ENCODE data around the gene TMEM79.

The TMEM79 gene

DNA sequence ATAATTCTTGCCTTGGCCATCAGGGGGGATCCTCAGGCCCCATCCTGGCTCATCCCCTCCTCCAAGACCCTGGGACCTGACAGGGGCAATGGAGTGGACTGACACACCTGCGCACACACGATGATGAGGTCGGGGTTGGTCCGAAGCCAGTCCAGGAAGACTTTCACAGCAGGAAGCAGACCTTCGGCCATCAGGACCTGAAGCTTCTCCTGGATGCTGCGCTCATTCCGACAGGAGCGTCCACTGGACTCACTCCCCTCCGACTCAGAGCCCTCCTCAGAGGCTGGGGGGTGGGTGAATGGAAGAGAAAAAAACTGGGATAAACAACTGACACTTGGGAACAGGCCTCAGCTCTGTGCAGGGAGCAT lies 20.9 kb upstream of the TMEM79 start:
- DNase-seq = no peak

DNA sequence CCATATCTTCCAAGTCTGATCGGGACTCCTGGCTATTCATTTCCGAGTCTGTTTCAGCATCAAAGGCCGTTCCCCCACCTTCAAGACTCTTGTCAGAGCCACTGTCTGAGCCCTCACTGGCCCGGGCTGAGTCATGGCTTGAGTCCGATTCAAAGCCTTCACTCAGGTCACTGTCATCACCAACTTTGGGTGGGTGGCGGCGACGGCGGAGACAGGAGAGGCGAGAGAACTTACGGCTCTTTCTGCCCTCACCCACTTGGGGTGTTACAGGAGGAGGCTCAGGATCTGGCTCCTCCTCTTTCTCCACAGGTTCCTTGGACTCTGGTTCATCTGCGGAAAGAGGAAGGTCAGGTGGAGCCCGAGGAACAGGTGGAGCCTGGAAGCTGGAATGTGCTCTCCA lies 18.1 kb upstream of the TMEM79 start:
- no peak for DNase-seq

DNA sequence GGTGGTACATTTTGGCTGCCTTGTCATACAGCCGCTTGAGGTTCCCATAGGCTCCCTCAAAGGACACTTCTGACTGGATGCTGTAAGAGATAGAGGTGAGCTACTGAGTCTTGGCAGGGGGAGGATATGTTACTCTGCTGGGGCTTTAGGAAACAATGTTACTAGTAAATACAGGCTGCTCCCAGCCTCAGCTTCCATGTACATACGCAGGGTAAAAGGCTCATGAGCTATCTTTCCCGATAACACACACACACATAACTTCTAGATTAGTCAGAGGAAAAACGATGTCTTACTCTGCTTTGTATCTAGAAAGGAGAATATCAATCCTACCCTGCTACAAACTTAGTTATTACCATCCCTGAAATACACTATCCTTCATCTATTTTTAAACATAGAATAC lies 15.8 kb upstream of the TMEM79 start:
- DNase-seq = no peak

DNA sequence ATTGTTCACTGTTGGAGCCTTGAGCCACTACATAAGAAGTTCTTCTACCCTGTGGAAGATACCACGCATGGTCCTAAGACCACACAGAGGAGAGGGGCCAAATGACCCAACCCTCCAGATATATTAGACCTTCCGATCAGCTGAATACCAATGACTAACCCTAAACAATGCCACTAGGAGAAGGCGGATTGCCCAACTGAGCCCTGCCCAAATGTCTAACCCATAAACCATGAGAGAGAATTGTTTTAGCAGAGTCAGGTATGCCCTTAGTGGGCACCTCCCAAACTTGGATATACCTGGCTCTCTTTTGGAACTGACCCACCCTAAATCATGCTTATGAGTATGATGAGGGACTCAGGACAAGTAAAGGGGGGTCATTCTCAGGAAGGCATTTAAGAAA lies 13.8 kb upstream of the TMEM79 start:
- DNase-seq = no peak

DNA sequence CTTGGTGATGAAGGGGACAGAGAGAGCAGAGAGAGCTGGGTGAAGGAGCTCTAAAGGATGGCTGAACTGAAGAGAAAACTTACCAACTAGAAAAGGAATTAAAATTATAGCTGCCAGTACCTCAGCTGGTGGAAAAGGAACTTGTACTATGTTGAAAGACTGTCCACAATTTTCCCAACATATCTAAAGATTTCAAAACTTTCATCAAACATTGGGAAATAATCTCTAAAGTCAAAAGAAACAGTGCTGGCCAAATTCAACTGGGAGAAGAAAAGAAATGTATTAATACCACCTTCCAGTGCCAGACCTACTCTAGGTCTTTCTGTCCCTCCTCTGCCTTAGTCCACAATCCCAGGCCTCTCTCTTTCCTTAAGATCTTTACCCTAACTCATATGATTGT lies 7.6 kb upstream of the TMEM79 start:
- no peak for DNase-seq

DNA sequence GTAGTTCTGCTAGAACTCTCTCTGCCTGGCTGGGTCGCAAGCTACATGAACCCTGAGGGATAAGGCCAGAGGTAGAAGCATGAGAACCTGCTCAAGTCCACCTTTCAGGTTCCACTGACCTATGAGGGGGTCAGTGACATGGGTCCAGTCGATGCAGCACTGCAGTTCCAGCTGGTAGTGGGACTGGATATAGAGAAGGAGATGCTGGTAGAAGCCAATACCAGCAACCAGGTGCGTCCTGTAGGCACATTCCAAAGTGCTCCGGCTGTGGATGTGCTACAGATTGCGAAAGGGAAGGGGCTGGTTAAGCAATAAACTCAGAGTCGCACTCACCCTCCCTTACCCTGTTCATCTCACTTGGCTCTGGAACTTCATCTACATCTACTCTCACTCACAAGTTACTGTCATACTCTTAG lies 7.2 kb upstream of the TMEM79 start:
- no peak for DNase-seq

DNA sequence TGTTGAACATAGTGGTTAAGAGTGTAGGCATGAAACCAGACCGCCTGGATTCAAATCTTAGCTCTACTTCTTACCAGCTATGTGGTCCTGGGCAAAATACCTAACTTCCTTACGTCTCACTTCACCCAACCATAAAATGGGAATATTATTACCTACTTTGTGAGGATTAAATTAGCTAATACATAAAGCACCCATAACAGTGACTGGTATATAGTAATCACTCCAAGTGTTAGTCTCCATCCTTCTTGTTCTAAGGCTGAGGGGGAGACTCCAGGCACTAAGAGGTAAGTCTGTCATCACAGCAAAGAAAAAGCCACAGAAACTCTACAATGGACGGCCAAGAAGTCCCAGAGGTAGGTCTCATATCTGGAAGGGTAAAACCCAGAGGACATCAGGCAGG lies 4.3 kb upstream of the TMEM79 start:
- no peak for DNase-seq

DNA sequence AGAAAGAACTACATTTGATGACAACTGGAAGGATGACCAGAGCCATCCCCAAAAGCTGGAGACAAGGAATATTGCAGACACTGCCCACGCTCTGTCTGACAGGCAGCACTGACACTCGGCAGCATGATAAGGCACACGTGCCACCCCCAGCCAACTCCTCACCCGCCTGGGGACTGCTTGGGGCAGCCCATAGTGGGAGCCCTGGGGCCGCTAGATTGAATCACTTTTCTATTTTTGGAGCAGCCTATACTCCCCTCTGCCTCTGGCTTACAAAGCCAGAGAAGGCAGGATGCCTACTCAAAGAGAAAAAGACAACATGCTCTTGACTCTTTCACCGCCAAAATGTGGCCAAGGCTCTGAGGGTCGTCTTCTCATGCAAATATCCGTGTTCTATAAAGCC lies 2.8 kb upstream of the TMEM79 start:
- peak; percentile 34 for DNase-seq

DNA sequence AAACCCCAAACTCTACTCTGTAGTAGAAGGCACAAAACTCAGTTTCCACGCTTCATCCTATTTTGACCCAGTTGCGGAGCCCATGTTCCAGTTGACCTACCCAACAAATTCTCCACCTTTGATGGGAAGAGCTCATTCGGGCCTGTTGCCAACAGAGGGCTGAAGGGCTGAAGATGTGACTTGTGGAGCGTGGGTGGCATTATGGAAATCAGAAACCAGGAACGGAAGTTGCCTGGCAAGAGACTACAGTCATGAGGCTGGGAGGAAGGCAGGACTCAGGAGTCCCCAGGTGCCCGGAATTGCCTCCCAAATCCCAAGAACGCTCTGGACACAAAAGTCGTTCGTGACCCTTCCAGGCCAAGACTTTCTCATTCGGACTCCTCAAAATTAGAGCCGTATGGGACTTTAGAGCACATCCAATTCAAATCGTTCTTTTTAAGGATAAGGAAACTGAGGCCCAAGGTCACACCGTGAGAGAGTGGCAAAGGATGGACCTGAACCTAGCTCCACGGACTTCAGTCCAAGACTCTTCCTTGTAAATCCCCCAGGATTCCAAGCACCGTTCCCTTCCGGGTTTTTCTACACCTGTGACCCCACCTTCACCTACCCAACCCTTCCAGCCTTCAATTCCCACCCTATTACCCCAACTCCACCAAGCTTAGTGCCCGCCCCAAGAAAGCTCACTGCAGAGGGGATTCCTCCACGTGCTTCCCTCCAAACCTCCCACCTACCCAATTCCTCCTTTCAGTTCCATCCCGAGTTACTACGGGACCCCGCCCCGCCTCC lies 2.2 kb upstream of the TMEM79 start:
- DNase-seq = peak; percentile 34

DNA sequence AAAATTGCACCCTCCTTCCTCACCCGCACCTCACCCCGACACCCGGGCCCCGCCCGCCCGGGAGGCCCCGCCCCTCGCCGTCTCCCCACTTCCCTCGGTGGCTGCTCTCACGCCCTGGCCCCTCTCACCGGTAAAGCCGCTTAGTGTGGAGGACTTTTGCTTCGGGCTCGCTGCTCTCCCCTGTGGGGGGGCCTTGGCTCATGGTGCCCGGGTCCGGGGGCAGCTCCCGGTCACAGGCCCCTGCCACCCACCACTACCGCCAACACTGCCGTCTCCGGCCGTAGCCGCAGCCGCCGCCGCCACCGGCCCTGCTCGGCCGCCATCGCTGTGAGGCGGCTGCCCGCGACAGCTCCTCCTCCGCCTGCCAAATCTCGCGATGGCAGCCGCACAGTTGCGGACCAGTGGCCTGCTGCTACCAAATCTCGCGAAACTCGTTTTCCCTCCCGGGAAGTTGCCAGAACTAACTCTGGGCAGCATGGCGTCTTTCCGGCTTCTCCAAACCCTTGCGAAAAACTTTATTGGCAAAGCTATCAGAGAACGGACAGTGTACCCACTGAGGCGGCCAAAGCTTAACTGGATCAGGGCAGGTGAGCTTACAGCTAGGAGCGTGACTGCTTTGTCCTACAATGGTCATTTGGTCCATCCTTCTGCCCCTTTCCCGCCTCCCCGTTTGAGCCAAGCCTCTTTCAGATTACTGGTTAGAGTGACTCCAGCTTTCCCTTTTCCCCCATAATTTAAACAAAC lies 1.5 kb upstream of the TMEM79 start, which contains the start of gene SMG5:
SMG5 (minus strand) TSS at position 347 of the 744 bp plus-strand sequence; CDS start at position 202, 145 bp downstream.
- peak; percentile 97 for DNase-seq

DNA sequence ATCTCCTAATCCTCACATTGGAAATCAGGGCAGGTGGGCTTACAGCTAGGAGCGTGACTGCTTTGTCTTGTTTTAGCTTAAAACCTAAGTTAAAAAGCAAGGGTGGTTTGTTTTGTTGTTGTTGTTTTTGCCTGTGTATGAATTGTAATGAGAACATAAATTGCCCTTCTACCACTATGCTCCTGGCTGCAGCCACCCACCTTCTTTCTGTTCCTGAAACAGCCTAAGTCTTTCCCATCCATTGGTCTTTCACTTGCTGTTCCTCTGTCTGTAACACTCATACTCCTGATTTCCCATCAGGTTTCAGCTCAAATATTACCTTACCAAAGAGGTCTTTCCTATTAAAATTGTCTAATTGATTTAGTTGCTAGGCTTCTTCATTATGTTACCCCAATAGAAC lies 604 bp upstream of the TMEM79 start:
- DNase-seq = no peak

DNA sequence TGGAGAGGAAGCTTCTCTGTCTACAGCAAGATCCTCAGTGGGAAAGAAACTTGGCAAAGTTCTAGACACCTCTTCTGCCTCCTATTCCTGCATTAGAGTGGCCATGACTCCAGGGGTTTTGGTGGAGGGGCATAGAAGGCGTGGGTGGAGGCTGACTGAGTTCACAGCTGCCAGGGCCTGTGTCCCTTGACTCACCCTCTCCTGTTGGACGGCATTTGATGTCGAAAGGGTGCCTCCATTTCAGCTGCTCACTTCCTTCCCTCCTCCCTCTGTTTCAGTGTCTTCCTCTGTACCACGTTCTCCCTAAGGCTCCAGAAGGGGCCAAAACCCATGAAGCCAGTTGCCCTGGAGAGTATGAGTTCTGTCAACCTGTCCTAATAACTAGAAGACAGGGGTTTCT lies 632 bp downstream of the TMEM79 start:
- DNase-seq = no peak

DNA sequence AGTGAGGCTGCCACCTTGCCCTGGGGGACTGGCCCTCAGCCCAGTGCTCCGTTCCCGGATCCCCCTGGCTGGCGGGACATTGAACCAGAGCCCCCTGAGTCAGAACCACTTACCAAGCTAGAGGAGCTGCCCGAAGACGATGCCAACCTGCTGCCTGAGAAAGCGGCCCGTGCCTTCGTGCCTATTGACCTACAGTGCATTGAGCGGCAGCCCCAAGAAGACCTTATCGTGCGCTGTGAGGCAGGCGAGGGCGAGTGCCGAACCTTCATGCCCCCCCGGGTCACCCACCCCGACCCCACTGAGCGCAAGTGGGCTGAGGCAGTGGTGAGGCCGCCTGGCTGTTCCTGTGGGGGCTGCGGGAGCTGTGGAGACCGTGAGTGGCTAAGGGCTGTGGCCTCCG lies 1.3 kb downstream of the TMEM79 start:
- DNase-seq = no peak

DNA sequence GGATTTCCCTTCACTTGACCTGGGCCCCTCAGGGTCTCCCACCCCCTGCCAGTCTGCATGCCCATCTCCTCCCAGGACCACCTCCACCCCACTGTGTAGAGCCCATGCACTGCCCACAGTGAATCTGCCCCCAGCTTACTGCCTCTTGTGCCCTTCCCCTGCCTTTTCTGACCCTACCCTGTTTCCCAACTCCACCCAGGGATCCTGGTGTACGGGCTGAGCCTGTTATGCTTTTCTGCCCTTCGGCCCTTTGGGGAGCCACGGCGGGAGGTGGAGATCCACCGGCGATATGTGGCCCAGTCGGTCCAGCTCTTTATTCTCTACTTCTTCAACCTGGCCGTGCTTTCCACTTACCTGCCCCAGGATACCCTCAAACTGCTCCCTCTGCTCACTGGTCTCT lies 1.9 kb downstream of the TMEM79 start:
- no peak for DNase-seq

DNA sequence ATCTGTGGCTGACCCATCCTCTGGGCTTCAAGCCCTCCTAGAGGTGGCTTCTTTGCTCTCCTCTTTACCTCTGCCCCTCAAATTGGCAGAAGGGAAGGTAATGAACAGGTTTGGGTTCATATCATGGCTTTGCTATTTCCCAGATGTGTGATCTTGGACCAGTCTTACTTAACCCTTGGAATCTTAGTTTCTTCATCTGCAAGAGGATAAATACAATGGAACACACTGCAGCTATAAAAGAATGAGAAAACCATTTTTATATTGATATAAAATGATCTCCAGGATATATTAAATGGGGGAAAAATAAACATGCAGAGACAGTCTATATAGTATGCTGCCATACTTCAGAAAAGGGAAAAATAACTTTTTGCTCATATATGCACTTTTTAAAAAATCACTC lies 5.7 kb downstream of the TMEM79 start:
- no peak for DNase-seq

DNA sequence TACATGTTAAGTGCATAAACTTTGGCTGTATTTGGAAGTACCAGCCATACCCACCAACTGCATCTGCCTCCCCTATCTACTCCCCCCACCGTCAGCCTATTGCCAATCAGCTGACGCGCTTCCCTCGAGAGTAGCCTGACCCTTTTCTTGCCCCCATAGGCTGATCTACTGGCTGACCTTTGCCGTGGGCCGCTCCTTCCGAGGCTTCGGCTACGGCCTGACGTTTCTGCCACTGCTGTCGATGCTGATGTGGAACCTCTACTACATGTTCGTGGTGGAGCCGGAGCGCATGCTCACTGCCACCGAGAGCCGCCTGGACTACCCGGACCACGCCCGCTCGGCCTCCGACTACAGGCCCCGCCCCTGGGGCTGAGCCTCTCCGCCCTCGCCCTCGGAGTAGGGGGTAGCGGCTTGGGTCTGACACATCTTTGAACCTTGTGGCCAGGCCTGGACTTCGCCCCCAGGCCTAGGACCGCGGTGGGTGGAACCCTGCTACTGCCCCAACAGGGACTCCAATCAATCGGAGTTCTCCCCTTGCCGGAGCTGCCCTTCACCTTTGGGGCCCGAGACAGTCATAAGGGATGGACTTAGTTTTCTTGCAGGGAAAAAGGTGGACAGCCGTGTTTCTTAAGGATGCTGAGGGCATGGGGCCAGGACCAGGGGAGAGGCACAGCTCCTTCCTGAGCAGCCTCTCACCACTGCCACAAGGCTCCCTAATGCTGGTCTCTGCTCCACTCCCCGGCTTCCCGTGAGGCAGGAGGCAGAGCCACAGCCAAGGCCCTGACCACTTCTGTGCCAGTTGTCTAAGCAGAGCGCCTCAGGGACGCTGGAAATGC lies 7.3 kb downstream of the TMEM79 start:
- DNase-seq = peak; percentile 24

DNA sequence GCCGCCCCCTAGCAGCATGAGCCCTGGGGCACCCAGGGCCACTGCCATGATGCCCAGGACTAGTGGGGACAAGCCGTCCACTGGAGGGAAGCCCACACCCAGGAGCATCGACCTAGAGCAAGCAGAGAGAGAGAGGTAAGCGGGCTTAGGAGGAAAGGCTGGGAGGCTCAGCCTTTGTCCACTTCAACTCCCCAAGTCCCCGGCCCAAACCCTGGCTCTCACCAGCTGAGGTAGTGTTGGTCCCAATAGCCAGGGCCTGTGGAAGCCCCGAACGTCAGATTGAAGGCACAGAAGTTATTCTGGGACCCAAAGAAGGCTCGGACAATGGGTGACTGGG lies 8.9 kb downstream of the TMEM79 start:
- no peak for DNase-seq

DNA sequence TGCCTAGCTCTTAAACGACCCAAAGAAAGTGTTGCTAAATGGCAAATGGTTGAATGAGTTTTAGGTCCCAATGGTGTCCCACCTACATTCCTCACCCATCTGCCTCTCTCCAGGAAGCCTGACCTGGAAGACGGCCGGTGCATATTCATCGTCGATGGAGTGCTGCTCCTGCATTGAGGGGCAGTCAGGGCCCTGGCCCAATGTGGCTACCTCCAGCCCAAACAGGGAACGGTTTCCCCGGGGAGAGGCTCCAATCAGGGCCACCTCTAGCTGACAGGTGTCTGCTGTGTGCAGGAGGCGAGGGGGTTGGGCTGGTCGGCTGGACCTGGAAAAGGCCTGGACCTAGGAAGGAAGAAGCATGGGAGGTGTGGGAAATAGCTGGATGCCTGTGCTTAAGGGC lies 9.8 kb downstream of the TMEM79 start:
- DNase-seq = no peak

DNA sequence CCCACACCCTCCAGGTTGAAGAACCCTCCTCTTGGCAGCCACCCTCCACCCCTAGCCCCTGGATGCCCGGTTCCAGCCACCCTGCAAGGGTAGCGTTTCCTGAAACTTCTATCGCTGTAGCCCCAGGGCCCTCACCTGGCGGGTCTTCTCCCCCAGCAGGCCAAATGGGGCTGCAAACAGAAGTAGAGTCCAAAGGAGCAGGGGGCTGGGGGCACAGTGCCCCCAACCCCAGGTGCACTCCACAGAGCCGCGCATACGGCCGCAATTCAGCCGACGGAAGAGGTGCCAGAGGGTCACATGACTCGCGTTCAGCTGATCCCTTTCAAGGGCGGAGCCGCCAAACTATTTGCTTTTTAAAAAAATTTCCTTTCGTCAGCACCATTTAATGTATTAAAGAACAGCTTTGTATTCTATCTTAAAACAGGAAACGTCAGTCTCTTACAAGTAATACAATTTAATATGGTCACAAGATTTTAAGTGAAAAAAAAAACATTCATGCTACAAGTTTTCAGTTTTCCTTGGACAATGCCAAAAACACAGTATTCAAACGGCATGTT lies 11.3 kb downstream of the TMEM79 start, which contains the start of gene GLMP:
GLMP (minus strand) TSS at position 289 of the 557 bp plus-strand sequence; CDS start at position 255, 34 bp downstream.
- peak; percentile 52 for DNase-seq

DNA sequence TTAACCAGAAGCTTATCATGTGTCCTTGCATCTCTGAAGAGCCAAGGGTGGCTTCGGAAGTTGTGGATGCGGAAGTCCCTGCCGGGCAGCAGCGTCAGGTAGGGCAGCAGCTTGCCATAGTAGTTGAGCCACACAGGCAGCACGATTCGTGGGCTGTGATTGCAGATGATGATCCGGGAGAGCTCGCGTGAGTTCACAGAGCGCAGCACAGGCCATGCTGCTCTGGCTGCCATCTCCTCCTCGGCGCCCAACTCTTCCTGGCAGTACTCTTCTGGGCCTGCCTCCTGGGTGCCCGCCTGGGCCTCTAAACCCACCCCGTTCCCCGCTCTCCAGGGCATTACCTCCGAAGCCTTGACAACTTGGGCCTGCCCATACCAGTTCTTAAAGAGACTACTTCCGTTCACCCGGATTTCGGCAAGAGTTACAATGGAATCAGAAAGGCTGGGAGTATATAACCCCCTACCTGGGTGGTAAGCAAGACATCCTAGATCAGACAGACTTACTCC lies 14.8 kb downstream of the TMEM79 start, which contains the start of gene VHLL:
VHLL (minus strand) TSS at position 456 of the 506 bp plus-strand sequence; CDS start at position 338, 118 bp downstream.
- no peak for DNase-seq

DNA sequence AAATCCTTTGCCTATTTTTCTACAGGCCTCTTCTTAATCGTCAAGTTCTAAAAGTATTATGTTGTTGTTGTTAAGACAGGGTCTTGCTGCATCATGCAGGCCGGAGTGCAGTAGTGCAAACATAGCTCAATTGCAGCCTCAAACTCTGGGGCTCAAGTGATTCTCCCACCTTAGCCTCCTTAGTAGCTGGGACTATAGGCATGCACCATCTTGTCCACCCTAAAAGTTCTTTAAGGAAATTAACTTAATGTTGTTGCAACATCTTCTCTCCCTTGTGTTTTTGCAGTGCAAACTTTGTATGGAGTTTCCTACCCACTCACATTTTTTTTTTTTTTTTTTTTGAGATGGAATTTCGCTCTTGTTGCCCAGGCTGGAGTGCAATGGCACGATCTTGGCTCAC lies 19.1 kb downstream of the TMEM79 start:
- no peak for DNase-seq

DNA sequence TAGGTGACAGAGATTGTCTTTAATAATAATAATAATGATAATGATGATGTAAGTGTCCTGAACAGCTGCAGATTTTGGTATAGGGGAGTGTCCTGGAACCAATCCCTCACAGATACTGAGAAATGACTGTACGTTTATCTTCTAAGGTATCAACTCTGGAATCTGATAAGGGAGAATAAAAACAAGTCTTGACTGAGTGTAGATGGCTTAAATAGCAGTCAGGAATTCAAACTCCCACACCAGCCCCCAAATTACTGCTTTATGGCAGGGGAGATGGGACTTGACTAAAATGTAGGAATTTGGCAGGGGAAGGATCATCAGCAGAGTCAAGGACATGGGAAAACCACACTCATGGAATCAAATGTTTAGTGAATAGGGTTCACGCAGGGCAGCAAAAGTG lies 21.1 kb downstream of the TMEM79 start:
- no peak for DNase-seq

DNA sequence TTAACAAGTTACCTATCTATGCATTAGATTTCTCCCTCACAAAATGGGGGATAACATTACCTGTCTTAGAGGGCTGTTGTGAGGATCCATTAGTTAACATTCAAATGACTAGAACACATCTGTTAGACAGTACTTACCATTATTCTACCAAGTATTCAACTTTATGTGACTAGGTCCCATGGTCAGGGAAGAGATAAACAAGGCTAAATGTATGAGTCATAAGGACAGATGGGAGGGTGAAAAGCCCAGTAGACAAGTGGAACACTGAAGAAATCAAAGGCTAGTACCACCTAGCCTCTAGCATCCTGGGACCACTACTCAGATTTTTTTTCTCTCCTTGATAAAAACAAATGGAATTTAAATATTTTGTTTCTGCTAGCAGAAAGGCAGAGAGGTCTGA lies 24.0 kb downstream of the TMEM79 start:
- no peak for DNase-seq

Data from kidney glomerular epithelial cell (primary cell).